K562 (cell line): ENCODE measurements around the gene SETD3. TPM values are rescaled to one million over a fixed set of nuclear protein-coding genes. Genes with fewer than 3 reads are reported as not detected.

Experiments
- ASH1L ChIP-seq: fragments of 450-650 bp; IDR thresholded peaks from 2 replicates; pipeline ENCODE4 v1.6.1; 2018; ENCODE audit warnings: borderline replicate concordance, mild to moderate bottlenecking, low read depth; ENCODE audit not compliant: partially characterized antibody
- CHD1 ChIP-seq: fragments of 200-600 bp; sonication (generic); IDR thresholded peaks from one replicate; pipeline ENCODE4 v1.6.1; 2012; ENCODE audit warnings: mild to moderate bottlenecking, moderate library complexity, low read length, inconsistent platforms
- CHD4 ChIP-seq: fragments of 200-600 bp; sonication (generic); IDR thresholded peaks from 3 replicates; pipeline ENCODE4 v1.6.1; 2012; ENCODE audit warnings: low read depth, mild to moderate bottlenecking, mixed read lengths, low read length, inconsistent platforms; ENCODE audit not compliant: insufficient read depth, insufficient replicate concordance, poor library complexity, severe bottlenecking
- EP400 ChIP-seq: fragments of 450-650 bp; IDR thresholded peaks from 2 replicates; pipeline ENCODE4 v1.6.1; 2017; ENCODE audit warnings: antibody characterized with exemption, mild to moderate bottlenecking, moderate library complexity
- ERF ChIP-seq: fragments of 450-650 bp; formaldehyde crosslinking; IDR thresholded peaks from 2 replicates; pipeline ENCODE4 v1.4.0; 2020; ENCODE audit warnings: mild to moderate bottlenecking, mixed read lengths
- FOXA1 ChIP-seq: fragments of 450-650 bp; IDR thresholded peaks from 2 replicates; pipeline ENCODE4 v1.6.1; 2016; ENCODE audit warnings: mild to moderate bottlenecking, borderline replicate concordance
- FOXK2 ChIP-seq, 2 experiments: fragments of 450-650 bp; IDR thresholded peaks in 1 of 2; conservative IDR thresholded peaks in 1 of 2; 2 replicates each; pipeline ENCODE4 v1.6.1; 2016; ENCODE audit warnings: low read depth in 2 of 2, mild to moderate bottlenecking in 1 of 2
- HMGN3 ChIP-seq: IDR thresholded peaks from 2 replicates; pipeline ENCODE4 v1.6.1; 2011; ENCODE audit warnings: borderline replicate concordance, low read depth, mild to moderate bottlenecking, mixed read lengths, low read length; ENCODE audit not compliant: insufficient read length; ENCODE audit errors: extremely low read depth
- NCOA1 ChIP-seq: fragments of 450-650 bp; IDR thresholded peaks from 2 replicates; pipeline ENCODE4 v1.6.1; 2016; ENCODE audit warnings: low read depth
- NCOA2 ChIP-seq, 2 experiments: fragments of 450-650 bp; IDR thresholded peaks; 2 replicates each; pipeline ENCODE4 v1.6.1; 2018; ENCODE audit warnings: mild to moderate bottlenecking in 2 of 2, moderate library complexity in 1 of 2; ENCODE audit not compliant: partially characterized antibody in 2 of 2
- PHF20 ChIP-seq: fragments of 450-650 bp; IDR thresholded peaks from 2 replicates; pipeline ENCODE4 v1.6.1; 2018; ENCODE audit not compliant: partially characterized antibody
- TCFL5 ChIP-seq: fragments of 250-450 bp; sonication (Bioruptor Pico); conservative IDR thresholded peaks from 2 replicates; pipeline ENCODE4 v1.6.1; 2021; ENCODE audit warnings: mild to moderate bottlenecking, moderate library complexity, matching md5 sums
- ZNF431 ChIP-seq: sonication (generic); formaldehyde crosslinking; IDR thresholded peaks from 2 replicates; pipeline ENCODE4 v1.8.0; 2022; ENCODE audit warnings: mild to moderate bottlenecking, missing genetic modification reagents
- ZNF561 ChIP-seq: fragments of 450-650 bp; formaldehyde crosslinking; conservative IDR thresholded peaks from 2 replicates; pipeline ENCODE4 v1.4.0; 2020; ENCODE audit warnings: mild to moderate bottlenecking, moderate library complexity
- polyA plus RNA-seq, 8 experiments: library from polyadenylated mRNA; depleted of rRNA in 4 of 8; stranded (reverse) in 5 of 8; unstranded in 3 of 8; fragments of >200 nt; fragmentation: Nextera tagmentation in 2 of 8; fragmentation: Illumina TruSeq in 1 of 8; extraction: Ambion mirVana in 2 of 8; extraction: Trizol in 1 of 8; gene quantifications; 2 replicates each; pipeline versions ENCODE4 v1.2.1 to v1.2.3, GENCODE V29; 2011 to 2014; ENCODE audit warnings: inconsistent platforms in 1 of 8, missing spikeins in 1 of 8
- total RNA-seq, 7 experiments: library from RNA; depleted of rRNA in 6 of 7; stranded (reverse); fragments of >200 nt in 6 of 7; fragmentation: Illumina TruSeq in 2 of 7; extraction: Trizol in 2 of 7; gene quantifications; 2 replicates each; pipeline versions ENCODE4 v1.2.1 to v1.2.3, GENCODE V29; 2011 to 2021; ENCODE audit warnings: low replicate concordance in 1 of 7
- TF ChIP-seq, protein P1 (sequence below): fragments of 250-450 bp; sonication (Bioruptor Pico); IDR thresholded peaks from 2 replicates; pipeline ENCODE4 v1.5.1; 2021; ENCODE audit warnings: mild to moderate bottlenecking
- TF ChIP-seq, protein P2 (sequence below): fragments of 450-650 bp; IDR thresholded peaks from 2 replicates; pipeline ENCODE4 v1.7.1; 2018; ENCODE audit warnings: mild to moderate bottlenecking, low read depth; ENCODE audit not compliant: partially characterized antibody
- TF ChIP-seq, protein P3 (sequence below), 2 experiments: fragments of 450-650 bp in 1 of 2; sonication (generic) in 1 of 2; formaldehyde crosslinking; conservative IDR thresholded peaks; 2 replicates each; pipeline versions ENCODE4 v1.4.0 to v1.8.1; 2020 to 2022; ENCODE audit warnings: mild to moderate bottlenecking in 1 of 2, missing genetic modification reagents in 1 of 2
- TF ChIP-seq, protein P4 (sequence below): fragments of 250-450 bp; sonication (Bioruptor Pico); IDR thresholded peaks from 2 replicates; pipeline ENCODE4 v1.5.0; 2020; ENCODE audit warnings: mild to moderate bottlenecking, borderline replicate concordance

SETD3 gene
- total and polyA plus RNA-seq, 9 of the 15 experiments (the other 6 are each of a cell fraction or from before 2014, with no cell fraction given): 8.5 to 35.9 (median 26.5) TPM

DNA sequence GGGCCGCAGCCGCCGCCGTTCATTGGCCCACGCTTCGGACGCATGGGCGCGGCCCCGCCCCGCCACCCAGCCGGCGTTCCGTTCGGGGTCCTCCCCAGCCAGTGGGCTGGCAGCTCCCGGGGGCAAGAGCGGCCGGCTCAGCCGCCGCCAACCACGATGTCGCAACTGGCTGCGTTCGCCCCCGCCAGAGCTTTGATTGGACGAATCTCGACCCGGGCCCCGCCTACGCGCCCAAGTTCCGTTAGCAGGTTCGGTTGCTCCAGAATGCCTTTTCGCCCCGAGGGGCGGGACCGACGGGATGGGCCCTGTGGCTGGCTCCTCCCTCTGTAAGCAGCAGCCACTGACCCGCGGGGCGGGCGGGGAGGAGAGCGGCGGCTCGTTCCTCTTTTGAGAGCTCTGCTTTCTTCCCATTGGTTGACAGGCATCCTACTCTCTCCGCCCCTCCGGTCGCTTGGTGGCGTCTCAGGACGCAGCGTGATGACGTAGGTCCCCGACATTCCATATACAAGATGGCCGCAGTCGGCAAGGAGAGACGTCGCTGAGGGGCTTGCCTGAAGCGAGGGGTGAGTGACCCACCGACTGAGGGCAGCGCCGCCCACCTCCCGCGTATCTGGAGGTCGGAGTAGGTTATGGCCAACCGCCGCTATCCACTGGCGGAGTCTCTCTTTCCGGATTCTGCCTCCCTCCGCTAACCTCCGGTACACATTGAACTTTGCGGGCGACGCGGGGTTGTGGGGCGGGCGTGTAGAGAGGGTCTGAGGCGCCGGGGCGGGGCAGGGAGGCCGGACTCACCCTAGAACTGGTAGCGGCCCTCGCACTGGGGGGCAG, 472 bp upstream of the SETD3 start, which contains the start of gene CCNK (continued):
- TF ChIP-seq ASH1L (peak; percentile 62), FOXK2 (conservative IDR thresholded peaks at IDR 0.05 in 1 of 2, IDR thresholded peaks at IDR 0.05 in 1 of 2; ENCODE audit: low read depth in 2 of 2) (peak; percentile 64 to 71; a peak in 3 of 4 replicates), HMGN3 (peak; percentile 53), CHD4 (no peak), FOXA1 (no peak), NCOA1 (no peak), PHF20 (peak; percentile 82), CHD1 (no peak), EP400 (peak; percentile 68), TCFL5 (CRISPR knock-in tag) (no peak), ZNF561 (no peak), ZNF431 (CRISPR knock-in tag) (0 out of 2 replicates have a peak, but pooled peaks have one; percentile 21), ERF (CRISPR knock-in tag) (no peak), NCOA2 (IDR thresholded peaks at IDR 0.05; ENCODE audit: partially characterized antibody in 2 of 2) (no peak)
- TF ChIP-seq, protein P1, sequence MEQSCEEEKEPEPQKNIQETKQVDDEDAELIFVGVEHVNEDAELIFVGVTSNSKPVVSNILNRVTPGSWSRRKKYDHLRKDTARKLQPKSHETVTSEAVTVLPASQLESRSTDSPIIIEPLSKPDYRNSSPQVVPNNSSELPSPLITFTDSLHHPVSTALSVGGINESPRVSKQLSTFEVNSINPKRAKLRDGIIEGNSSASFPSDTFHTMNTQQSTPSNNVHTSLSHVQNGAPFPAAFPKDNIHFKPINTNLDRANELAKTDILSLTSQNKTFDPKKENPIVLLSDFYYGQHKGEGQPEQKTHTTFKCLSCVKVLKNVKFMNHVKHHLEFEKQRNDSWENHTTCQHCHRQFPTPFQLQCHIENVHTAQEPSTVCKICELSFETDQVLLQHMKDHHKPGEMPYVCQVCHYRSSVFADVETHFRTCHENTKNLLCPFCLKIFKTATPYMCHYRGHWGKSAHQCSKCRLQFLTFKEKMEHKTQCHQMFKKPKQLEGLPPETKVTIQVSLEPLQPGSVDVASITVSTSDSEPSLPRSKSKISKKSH (CRISPR knock-in tag): no peak
- TF ChIP-seq, protein P2, sequence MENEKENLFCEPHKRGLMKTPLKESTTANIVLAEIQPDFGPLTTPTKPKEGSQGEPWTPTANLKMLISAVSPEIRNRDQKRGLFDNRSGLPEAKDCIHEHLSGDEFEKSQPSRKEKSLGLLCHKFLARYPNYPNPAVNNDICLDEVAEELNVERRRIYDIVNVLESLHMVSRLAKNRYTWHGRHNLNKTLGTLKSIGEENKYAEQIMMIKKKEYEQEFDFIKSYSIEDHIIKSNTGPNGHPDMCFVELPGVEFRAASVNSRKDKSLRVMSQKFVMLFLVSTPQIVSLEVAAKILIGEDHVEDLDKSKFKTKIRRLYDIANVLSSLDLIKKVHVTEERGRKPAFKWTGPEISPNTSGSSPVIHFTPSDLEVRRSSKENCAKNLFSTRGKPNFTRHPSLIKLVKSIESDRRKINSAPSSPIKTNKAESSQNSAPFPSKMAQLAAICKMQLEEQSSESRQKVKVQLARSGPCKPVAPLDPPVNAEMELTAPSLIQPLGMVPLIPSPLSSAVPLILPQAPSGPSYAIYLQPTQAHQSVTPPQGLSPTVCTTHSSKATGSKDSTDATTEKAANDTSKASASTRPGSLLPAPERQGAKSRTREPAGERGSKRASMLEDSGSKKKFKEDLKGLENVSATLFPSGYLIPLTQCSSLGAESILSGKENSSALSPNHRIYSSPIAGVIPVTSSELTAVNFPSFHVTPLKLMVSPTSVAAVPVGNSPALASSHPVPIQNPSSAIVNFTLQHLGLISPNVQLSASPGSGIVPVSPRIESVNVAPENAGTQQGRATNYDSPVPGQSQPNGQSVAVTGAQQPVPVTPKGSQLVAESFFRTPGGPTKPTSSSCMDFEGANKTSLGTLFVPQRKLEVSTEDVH: peak; percentile 52
- TF ChIP-seq, protein P3, sequence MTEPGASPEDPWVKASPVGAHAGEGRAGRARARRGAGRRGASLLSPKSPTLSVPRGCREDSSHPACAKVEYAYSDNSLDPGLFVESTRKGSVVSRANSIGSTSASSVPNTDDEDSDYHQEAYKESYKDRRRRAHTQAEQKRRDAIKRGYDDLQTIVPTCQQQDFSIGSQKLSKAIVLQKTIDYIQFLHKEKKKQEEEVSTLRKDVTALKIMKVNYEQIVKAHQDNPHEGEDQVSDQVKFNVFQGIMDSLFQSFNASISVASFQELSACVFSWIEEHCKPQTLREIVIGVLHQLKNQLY (CRISPR knock-in tag; conservative IDR thresholded peaks at IDR 0.05): no peak
- TF ChIP-seq, protein P4, sequence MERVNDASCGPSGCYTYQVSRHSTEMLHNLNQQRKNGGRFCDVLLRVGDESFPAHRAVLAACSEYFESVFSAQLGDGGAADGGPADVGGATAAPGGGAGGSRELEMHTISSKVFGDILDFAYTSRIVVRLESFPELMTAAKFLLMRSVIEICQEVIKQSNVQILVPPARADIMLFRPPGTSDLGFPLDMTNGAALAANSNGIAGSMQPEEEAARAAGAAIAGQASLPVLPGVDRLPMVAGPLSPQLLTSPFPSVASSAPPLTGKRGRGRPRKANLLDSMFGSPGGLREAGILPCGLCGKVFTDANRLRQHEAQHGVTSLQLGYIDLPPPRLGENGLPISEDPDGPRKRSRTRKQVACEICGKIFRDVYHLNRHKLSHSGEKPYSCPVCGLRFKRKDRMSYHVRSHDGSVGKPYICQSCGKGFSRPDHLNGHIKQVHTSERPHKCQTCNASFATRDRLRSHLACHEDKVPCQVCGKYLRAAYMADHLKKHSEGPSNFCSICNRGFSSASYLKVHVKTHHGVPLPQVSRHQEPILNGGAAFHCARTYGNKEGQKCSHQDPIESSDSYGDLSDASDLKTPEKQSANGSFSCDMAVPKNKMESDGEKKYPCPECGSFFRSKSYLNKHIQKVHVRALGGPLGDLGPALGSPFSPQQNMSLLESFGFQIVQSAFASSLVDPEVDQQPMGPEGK (CRISPR knock-in tag): no peak
